Activated naive CD4-positive, alpha-beta T cell treated with anti-CD3 and anti-CD28 coated beads, Interleukin-2, amount 10 ng/mL, durations not matched to agents 7 days and 5 days (primary cell): Measurements from ENCODE around the gene JPH2.

Experiments
- CTCF ChIA-PET: fragments of 350-600 bp; sonication (Branson Sonifier 250); formaldehyde crosslinking; loops from one replicate; lab custom pipeline; 2021; ENCODE audit warnings: antibody characterized with exemption; lab: Charles Lee
- DNase-seq: peaks from one replicate; pipeline ENCODE4 v3.0.0-alpha.2; 2020
- H3K27ac Mint-ChIP-seq: one replicate; pipeline ENCODE4 v1.8.0; 2021; ENCODE audit warnings: mild to moderate bottlenecking, moderate library complexity, mixed read lengths
- H3K27me3 Mint-ChIP-seq: one replicate; pipeline ENCODE4 v1.8.0; 2021; ENCODE audit warnings: mild to moderate bottlenecking, mixed read lengths
- H3K36me3 Mint-ChIP-seq: one replicate; pipeline ENCODE4 v1.8.0; 2021; ENCODE audit warnings: mixed read lengths
- H3K4me1 Mint-ChIP-seq: one replicate; pipeline ENCODE4 v1.8.0; 2021; ENCODE audit warnings: mixed read lengths
- H3K4me3 Mint-ChIP-seq: one replicate; pipeline ENCODE4 v1.8.0; 2021; ENCODE audit warnings: mild to moderate bottlenecking, moderate library complexity, mixed read lengths
- H3K9me3 Mint-ChIP-seq: one replicate; pipeline ENCODE4 v1.8.0; 2021; ENCODE audit warnings: mixed read lengths

The JPH2 gene

GRCh38 chr20:44093249-44093582 is 93.8 kb downstream of the JPH2 start:
- no peak overlapping the region for H3K27ac Mint-ChIP-seq
- no peak overlapping the region for H3K4me3 Mint-ChIP-seq
- H3K36me3 Mint-ChIP-seq: no peaks in the 10 kb centered on the region
- H3K27me3 Mint-ChIP-seq: peaks cover 32% of the 10 kb centered on the region
- H3K9me3 Mint-ChIP-seq: no peaks in the 10 kb centered on the region
- no peak for DNase-seq
- CTCF ChIA-PET: interaction anchor here (1.6 kb wide), 1 partner anchor 644 kb away, joined by 4 read pairs; no protein-coding TSS in a partner anchor
- H3K4me1 Mint-ChIP-seq: peaks cover 3% of the 10 kb centered on the region

- CTCF ChIA-PET: interaction anchor here (0.9 to 4.6 kb wide), 13 partner anchors 9 to 644 kb away, joined by 3 to 26 read pairs (median 4); no protein-coding TSS in a partner anchor
- no peak overlapping the region for H3K4me3 Mint-ChIP-seq
- H3K27ac Mint-ChIP-seq: no peak overlapping the region
- peaks cover 32% of the 10 kb centered on the region for H3K27me3 Mint-ChIP-seq
- peak; percentile 63 for DNase-seq
- H3K4me1 Mint-ChIP-seq: peaks cover 3% of the 10 kb centered on the region
- H3K36me3 Mint-ChIP-seq: no peaks in the 10 kb centered on the region
- no peaks in the 10 kb centered on the region for H3K9me3 Mint-ChIP-seq
Measured at GRCh38 chr20:44092551-44093248, 94.3 kb downstream of the JPH2 start.

DNA sequence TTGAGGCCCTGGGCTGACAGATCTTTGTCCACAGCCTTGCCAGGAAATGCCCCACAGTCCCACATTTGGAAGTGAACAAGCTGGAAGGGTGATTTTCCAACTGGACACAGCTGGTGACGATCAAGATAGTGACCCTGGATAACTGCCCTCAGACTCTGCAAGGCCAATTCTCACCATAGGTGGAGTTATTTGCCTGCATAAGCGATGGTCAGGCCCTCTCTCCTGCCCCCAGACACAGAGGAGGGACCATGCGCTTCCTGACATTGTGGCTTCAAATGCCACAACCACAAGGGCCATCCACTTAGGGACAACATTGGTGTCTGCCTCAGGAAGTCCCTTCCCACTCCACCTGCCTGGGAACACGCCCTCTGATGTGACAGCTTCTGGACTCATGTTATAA is 96.0 kb downstream of the JPH2 start:
- no peaks in the 10 kb centered on the region for H3K36me3 Mint-ChIP-seq
- H3K4me1 Mint-ChIP-seq: peaks cover 3% of the 10 kb centered on the region
- H3K4me3 Mint-ChIP-seq: no peak overlapping the region
- H3K27me3 Mint-ChIP-seq: peaks cover 36% of the 10 kb centered on the region
- no peak overlapping the region for H3K27ac Mint-ChIP-seq
- no peak for DNase-seq
- CTCF ChIA-PET: interaction anchor here (1.1 to 4.6 kb wide), 7 partner anchors 7 to 642 kb away, joined by 3 to 26 read pairs (median 4); no protein-coding TSS in a partner anchor
- no peaks in the 10 kb centered on the region for H3K9me3 Mint-ChIP-seq

DNA sequence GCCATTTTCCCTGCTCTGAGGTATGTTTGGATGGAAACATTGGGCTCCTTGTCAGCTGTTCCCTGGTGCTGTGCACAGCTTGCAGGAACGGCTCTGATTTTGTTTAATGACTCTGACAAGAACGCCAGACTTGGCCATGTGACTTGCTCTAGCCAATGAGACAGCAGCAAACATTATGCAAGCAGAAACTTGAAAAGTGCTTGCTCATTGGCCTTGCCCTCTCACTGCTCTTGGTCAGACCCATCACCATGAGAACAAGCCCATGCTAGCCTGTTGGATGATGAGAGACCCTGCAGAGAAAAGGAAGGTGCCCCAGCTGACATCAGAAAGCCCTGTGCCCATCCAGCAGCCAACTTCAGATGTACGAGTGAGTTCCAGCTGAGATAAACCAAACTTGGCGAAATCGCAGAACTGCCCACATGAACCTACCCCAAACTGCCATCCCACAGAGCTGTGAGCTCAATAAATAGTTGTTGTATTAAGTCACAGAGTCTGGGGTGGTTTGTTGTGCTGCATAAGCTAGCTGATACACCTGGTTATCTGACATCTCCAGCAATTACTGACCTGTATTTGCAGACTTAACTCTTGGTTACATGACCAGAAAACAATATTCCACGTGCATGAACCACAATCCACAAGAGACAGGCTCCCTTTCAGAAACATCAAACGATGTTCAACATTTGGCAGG is 96.9 kb downstream of the JPH2 start:
- no peaks in the 10 kb centered on the region for H3K36me3 Mint-ChIP-seq
- H3K27me3 Mint-ChIP-seq: peaks cover 32% of the 10 kb centered on the region
- H3K9me3 Mint-ChIP-seq: no peaks in the 10 kb centered on the region
- no peak overlapping the region for H3K4me3 Mint-ChIP-seq
- peaks cover 3% of the 10 kb centered on the region for H3K4me1 Mint-ChIP-seq
- no peak overlapping the region for H3K27ac Mint-ChIP-seq
- no peak for DNase-seq
- CTCF ChIA-PET: interaction anchor here (0.6 to 4.6 kb wide), 7 partner anchors 8 to 641 kb away, joined by 3 to 26 read pairs (median 3); no protein-coding TSS in a partner anchor

DNA sequence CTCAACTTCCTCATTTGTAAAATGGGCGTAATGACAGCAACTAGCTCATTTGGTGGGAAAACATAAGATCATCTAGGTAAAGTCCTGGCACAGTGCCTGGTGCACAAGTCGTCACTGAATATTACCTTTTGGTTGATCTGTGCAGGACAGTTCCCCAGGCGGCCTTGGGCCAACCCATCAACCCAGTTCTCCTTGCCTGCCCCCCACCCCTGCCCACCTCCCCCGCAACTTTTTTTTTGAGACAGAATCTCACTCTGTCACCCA is 99.2 kb downstream of the JPH2 start:
- no peak overlapping the region for H3K4me3 Mint-ChIP-seq
- H3K4me1 Mint-ChIP-seq: peaks cover under 1% of the 10 kb centered on the region
- DNase-seq: no peak
- H3K27ac Mint-ChIP-seq: no peak overlapping the region
- H3K36me3 Mint-ChIP-seq: no peaks in the 10 kb centered on the region
- peaks cover 32% of the 10 kb centered on the region for H3K27me3 Mint-ChIP-seq
- CTCF ChIA-PET: interaction anchor here (1.3 kb wide), 1 partner anchor 338 kb away, joined by 3 read pairs; no protein-coding TSS in a partner anchor
- no peaks in the 10 kb centered on the region for H3K9me3 Mint-ChIP-seq

DNA sequence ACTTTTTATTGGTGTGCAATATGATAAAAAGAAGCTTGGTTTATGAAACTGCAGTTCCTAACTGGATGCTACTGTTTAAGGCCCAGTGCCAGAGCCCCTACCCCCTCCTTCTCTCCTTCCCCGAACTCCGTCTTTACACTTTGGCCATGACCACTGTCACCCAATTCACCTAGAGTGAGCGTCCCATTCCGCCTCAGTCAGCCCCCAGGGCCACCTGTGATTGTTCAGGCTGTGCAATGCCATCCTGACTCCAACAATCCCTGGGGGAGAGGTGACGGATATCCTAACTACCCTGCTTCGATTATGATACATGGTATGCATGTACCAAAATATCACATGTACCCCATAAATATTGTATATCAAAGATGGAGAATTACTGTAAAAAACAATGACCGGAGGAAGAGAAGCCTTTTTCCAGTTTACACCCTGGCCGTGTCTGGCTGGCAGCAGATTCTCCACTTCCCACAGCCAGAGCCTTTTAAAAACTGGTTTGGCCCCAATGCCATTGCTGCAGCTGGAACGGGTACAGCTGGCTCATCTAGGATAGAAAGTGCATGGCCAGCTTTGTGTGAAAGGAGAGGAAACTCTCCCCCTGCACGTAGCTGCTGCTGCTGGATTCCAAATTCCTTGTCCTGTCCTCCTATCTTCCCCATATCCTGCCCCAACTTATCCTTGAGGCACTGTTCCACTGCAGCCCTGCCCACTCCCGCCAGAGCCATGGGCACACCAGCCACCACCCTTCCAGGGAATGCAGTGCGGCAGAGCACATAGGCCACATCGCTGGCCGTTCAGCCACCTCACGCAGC is 99.7 kb downstream of the JPH2 start:
- Mint-ChIP-seq H3K27me3 (peaks cover 28% of the 10 kb centered on the region), H3K36me3 (no peaks in the 10 kb centered on the region), H3K4me1 (no peaks in the 10 kb centered on the region), H3K27ac (no peak overlapping the region), H3K9me3 (no peaks in the 10 kb centered on the region), H3K4me3 (no peak overlapping the region)
- DNase-seq: no peak
- CTCF ChIA-PET: interaction anchor here (1.3 kb wide), 1 partner anchor 337 kb away, joined by 3 read pairs; no protein-coding TSS in a partner anchor

DNA sequence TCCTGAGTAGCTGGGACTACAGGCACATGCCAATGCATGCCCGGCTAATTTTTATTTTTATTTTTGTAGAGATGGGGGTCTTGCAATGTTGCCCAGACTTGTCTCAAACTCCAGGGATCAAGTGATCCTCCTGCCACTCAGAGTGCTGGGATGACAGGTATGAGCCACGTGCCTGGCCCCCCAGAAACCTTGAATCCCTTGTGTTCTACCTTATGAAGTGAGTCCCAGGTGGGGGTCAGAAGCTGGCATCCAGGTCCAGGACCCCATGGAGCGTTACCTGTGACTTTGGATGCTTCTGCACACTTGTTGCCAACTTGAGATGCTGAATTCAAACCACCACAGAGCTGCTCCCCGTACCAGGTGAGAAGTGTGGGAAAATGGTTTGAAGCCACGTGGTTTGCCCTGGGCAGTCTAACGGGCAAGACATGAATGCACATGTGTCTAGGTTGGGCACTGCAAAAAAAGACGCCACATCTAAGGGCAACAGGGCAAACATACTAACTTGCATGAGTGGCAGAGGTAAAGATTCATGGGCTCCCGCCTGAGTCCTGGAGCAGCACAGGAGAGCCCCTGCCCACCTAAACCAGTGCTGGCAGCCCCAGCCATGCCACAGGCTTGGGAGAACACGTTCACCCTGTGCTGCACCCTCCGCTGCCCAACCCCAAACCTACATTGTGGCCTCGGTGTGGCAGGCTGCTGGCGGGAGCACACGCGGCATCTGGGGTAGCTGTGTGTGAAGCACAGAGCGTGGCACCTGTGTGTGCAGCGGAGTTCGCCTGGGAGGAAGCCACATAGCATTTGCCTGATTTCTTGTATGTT is 101.2 kb downstream of the JPH2 start:
- peaks cover under 1% of the 10 kb centered on the region for H3K4me1 Mint-ChIP-seq
- no peaks in the 10 kb centered on the region for H3K9me3 Mint-ChIP-seq
- H3K27ac Mint-ChIP-seq: no peak overlapping the region
- peaks cover 30% of the 10 kb centered on the region for H3K27me3 Mint-ChIP-seq
- H3K36me3 Mint-ChIP-seq: no peaks in the 10 kb centered on the region
- CTCF ChIA-PET: interaction anchor here (1.0 to 1.1 kb wide), 2 partner anchors 31 to 394 kb away, joined by 3 to 4 read pairs; no protein-coding TSS in a partner anchor
- no peak for DNase-seq
- H3K4me3 Mint-ChIP-seq: no peak overlapping the region

DNA sequence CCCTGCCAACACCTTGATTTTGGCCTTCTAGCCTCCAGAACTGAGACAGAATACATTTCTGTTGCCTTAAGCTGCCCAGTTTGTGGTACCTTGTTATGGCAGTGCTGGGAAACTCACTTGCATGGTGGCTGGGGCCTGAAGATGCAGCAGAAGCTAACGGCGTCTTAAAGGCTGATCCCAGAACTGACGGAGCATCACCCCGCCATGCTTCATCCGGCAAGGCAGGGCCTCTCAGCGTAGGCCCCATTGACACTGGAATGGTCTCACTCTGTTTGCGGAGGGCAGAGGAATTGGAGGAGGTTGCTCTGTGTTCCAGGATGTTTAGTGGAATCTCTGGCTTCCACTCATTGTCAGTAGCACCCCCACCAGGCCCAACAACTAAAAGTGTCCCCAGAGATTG is 102.1 kb downstream of the JPH2 start:
- Mint-ChIP-seq H3K27me3 (peaks cover 22% of the 10 kb centered on the region), H3K4me3 (no peak overlapping the region), H3K36me3 (no peaks in the 10 kb centered on the region), H3K27ac (no peak overlapping the region), H3K4me1 (peaks cover 8% of the 10 kb centered on the region), H3K9me3 (no peaks in the 10 kb centered on the region)
- CTCF ChIA-PET: interaction anchor here (1.1 kb wide), 1 partner anchor 393 kb away, joined by 4 read pairs; no protein-coding TSS in a partner anchor
- DNase-seq: no peak

- DNase-seq: no peak
- Mint-ChIP-seq H3K27me3 (peaks cover 24% of the 10 kb centered on the region), H3K4me3 (no peak overlapping the region), H3K4me1 (peaks cover 11% of the 10 kb centered on the region), H3K9me3 (no peaks in the 10 kb centered on the region), H3K27ac (no peak overlapping the region), H3K36me3 (no peaks in the 10 kb centered on the region)
- CTCF ChIA-PET: interaction anchor here (1.0 to 1.7 kb wide), 3 partner anchors 8 to 393 kb away, joined by 4 read pairs; no protein-coding TSS in a partner anchor
Measured at GRCh38 chr20:44084439-44084838, 102.5 kb downstream of the JPH2 start.

DNA sequence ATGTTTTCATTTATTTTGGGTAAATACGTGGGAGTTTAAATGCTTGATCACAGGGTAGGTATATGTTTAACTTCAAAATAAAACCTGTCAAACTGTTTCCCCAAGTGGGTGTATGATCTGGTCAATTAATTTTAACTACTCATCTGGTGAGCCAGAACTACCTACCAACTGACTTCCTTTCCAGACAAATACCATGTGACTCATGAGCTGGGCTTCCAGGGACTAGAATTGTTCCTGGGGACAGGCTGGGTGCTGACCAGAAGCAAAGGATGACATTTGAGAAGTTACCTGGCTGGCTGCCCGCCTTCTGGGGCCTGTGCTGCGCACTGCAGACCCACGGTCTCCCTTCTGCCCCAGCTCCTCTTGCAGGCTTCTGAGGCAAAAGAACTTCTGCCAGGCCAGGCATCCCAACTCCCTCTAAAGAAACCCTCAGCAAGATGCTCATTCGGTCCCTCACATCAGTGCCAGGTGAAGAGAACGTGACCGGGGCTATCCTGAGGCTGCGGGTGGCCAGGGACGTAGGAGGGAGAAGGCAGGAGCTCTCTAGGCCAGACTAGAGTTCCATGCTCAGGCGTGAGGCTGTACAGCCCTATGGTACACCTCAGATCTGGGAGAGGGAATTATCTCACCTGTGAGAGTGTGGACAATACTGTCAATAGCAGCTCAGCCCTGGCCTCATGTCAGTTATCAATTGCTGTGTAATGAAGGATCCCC is 103.6 kb downstream of the JPH2 start:
- Mint-ChIP-seq H3K4me1 (peaks cover 15% of the 10 kb centered on the region), H3K36me3 (no peaks in the 10 kb centered on the region), H3K27ac (no peak overlapping the region), H3K4me3 (no peak overlapping the region), H3K9me3 (no peaks in the 10 kb centered on the region), H3K27me3 (peaks cover 29% of the 10 kb centered on the region)
- CTCF ChIA-PET: interaction anchor here (0.6 to 1.7 kb wide), 12 partner anchors 9 to 545 kb away, joined by 3 to 5 read pairs (median 4); no protein-coding TSS in a partner anchor
- no peak for DNase-seq

DNA sequence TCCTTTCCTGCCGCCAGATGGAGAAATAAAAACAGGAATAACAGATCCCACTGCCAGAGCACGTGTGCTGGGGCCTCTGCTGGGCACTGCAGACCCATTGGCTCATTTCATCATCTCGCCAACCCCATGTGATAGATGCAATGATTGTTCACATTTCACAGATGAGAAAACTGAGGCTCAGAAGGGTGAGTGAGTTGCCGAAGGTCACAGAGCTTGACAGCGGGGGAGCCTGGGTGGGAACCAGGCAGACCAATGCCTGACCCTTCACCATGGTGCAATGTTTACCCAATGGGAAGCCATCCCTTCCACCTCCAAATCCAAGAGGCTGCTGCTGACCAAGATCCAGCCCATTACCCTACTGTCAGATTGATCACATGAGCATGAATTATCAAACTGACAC is 105.1 kb downstream of the JPH2 start:
- Mint-ChIP-seq H3K27ac (no peak overlapping the region), H3K4me3 (no peak overlapping the region), H3K27me3 (peaks cover 24% of the 10 kb centered on the region), H3K9me3 (no peaks in the 10 kb centered on the region), H3K4me1 (peaks cover 19% of the 10 kb centered on the region), H3K36me3 (no peaks in the 10 kb centered on the region)
- CTCF ChIA-PET: interaction anchor here (0.9 to 6.7 kb wide), 10 partner anchors 25 to 633 kb away, joined by 3 to 81 read pairs (median 4); no protein-coding TSS in a partner anchor
- no peak for DNase-seq

DNA sequence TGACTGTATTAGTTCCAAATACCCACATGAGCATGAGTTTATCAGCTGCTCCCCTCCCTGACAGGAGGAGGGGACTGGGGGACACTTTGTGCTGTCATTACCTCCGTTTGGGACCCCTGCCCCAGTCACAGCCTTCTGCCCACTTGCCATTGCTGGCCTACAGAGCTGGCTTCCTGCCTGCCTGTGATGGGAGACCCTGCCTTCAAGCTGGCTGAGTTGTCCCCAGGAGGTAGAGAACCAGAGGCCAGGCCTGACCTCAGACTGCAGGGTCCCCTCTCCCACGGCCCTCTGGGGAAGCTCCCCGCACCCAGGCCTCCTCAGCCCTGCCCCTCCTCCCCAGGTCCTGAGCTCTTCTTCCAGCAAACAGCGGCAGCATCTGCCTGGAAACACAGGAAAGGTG is 105.5 kb downstream of the JPH2 start:
- CTCF ChIA-PET: interaction anchor here (0.9 to 6.7 kb wide), 12 partner anchors 21 to 633 kb away, joined by 3 to 81 read pairs (median 4); no protein-coding TSS in a partner anchor
- Mint-ChIP-seq H3K27me3 (peaks cover 23% of the 10 kb centered on the region), H3K9me3 (no peaks in the 10 kb centered on the region), H3K36me3 (no peaks in the 10 kb centered on the region), H3K27ac (no peak overlapping the region), H3K4me3 (no peak overlapping the region), H3K4me1 (peaks cover 19% of the 10 kb centered on the region)
- DNase-seq: no peak
